GM12873 (cell line): Measurements from ENCODE around the gene GIPC3.
A peak's percentile ranks its signal among the peaks of the same experiment; 100 is the strongest.

ENCODE experiments used
- CTCF ChIP-seq: IDR thresholded peaks from 2 replicates; pipeline ENCODE4 v1.5.1; 2012; ENCODE audit warnings: low read depth, mild to moderate bottlenecking, moderate library complexity, low read length, control low read depth; ENCODE audit not compliant: insufficient read depth; ENCODE audit errors: missing control alignments

Gene GIPC3

GRCh38 chr19:3599776-3600187, 14.5 kb downstream of the GIPC3 start:
- peak; percentile 16 for TF ChIP-seq CTCF

DNA sequence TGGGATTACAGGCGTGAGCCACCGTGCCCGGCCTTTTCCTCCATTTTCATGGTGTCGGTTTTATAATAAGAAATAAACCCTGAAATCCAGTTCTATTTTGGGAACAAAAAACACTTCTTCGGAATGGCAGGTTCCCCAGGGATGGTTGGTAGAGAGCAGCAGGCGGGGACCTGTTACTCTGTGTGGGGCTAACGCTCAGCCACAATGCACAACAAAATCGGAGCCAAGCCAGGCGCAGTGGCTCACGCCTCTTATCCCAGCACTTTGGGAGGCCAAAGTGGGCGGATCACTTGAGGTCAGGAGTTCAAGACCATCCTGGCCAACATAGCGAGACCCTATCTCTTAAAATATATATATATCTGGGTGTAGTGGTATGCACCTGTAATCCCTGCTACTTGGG, 15.7 kb downstream of the GIPC3 start:
- TF ChIP-seq CTCF: no peak

DNA sequence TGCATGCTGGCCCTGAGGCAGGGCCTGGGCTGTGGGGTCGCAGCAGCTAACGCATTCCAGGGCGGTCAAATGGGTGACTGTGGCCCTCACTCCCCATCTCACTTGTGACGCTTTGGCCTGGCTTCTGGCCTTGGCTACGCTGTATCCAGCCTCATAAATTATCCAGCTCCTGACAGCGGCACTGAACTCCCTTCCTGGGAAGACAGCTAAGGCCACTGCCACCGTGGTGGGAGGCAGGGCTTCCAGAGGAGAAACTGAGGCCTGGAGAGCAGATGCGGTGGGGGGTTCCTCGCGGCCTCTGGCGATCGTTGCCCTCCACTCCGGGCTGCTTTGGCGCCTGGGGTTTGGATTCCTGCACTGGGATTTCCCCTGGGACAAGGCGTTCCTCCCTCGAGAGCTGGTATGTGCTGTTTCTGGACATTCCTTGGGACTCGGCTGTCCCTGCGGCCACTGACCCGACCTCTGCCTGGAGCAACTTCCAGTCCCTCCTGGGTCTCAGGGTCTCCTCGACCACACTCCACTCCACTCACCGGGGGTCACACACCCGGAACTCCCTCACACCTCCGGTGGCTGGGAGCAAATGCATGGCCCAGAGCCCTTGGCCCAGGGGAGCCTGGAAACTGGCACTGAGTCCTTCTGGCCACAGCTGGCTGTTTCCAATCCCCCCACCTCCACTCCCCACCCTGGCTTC, 18.0 kb downstream of the GIPC3 start:
- TF ChIP-seq CTCF: no peak

GRCh38 chr19:3604227-3604986, 19.1 kb downstream of the GIPC3 start:
- TF ChIP-seq CTCF: no peak

GRCh38 chr19:3604987-3605343, 19.7 kb downstream of the GIPC3 start:
- TF ChIP-seq CTCF: no peak

DNA sequence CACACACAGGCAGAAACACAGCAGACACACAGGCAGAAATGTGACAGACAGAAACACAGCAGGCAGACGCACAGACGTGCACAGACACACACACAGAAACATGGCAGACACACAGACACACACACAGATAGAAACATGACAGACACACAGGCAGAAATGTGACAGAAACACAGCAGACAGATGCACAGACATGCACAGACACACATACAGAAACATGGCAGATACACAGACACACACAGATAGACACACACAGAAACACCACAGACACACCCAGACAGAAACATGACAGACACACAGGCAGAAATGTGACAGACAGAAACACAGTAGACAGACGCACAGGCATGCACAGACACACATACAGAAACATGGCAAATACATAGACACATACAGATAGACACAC, 20.1 kb downstream of the GIPC3 start:
- TF ChIP-seq CTCF: no peak

- TF ChIP-seq CTCF: no peak
These were observed 20.5 kb downstream of the GIPC3 start for GRCh38 chr19:3605770-3606169.
